ENCODE data around the gene MYO1D.
"Not testable (repeated sequence)": the region's sequence is repeated elsewhere in the genome, so short reads cannot be mapped to it uniquely, and the experiment has no call there.

Gene MYO1D

GRCh38 chr17:32741381-32741780 is 135.5 kb downstream of the MYO1D start:
- no peak for DNase-seq (ENCODE audit: low read depth)
- TF ChIP-seq CTCF (IDR thresholded peaks at IDR 0.05; ENCODE audit: low read depth, low read length, missing control alignments): no peak
- no peak overlapping the region for H3K4me3 ChIP-seq (ENCODE audit: low read depth, low read length)

- no peak for DNase-seq (ENCODE audit: low read depth)
- H3K4me3 ChIP-seq (ENCODE audit: low read depth, low read length): no peak overlapping the region
- TF ChIP-seq CTCF (IDR thresholded peaks at IDR 0.05; ENCODE audit: low read depth, low read length, missing control alignments): no peak
Measured at GRCh38 chr17:32739722-32740121, 137.2 kb downstream of the MYO1D start.

- not testable (repeated sequence) for H3K4me3 ChIP-seq (ENCODE audit: low read depth, low read length); DNase-seq (ENCODE audit: low read depth)
Measured at GRCh38 chr17:32739151-32739550, 137.8 kb downstream of the MYO1D start.

- H3K4me3 ChIP-seq (ENCODE audit: low read depth, low read length): no peak overlapping the region
- no peak for TF ChIP-seq CTCF (IDR thresholded peaks at IDR 0.05; ENCODE audit: low read depth, low read length, missing control alignments)
- no peak for DNase-seq (ENCODE audit: low read depth)
Measured at GRCh38 chr17:32733401-32733800, 143.5 kb downstream of the MYO1D start.

- H3K4me3 ChIP-seq (ENCODE audit: low read depth, low read length): no peak overlapping the region
- DNase-seq (ENCODE audit: low read depth): no peak
Measured at GRCh38 chr17:32732900-32733299, 144.0 kb downstream of the MYO1D start.

GRCh38 chr17:32732296-32732642 is 144.7 kb downstream of the MYO1D start:
- no peak overlapping the region for H3K4me3 ChIP-seq (ENCODE audit: low read depth, low read length)
- no peak for DNase-seq (ENCODE audit: low read depth)
- TF ChIP-seq CTCF (IDR thresholded peaks at IDR 0.05; ENCODE audit: low read depth, low read length, missing control alignments): no peak

More at GRCh38 chr17:32732900-32733299, 144.0 kb downstream of the MYO1D start:
- no peak for TF ChIP-seq CTCF (IDR thresholded peaks at IDR 0.05; ENCODE audit: low read depth, low read length, missing control alignments)

- TF ChIP-seq CTCF (IDR thresholded peaks at IDR 0.05; ENCODE audit: low read depth, low read length, missing control alignments): no peak
- H3K4me3 ChIP-seq (ENCODE audit: low read depth, low read length): no peak overlapping the region
- DNase-seq (ENCODE audit: low read depth): no peak
Measured at GRCh38 chr17:32731556-32732295, 145.2 kb downstream of the MYO1D start.

Data from GM12864 (cell line).